OCI-M2 (cell line): Measurements from ENCODE around the gene SIPA1L3.

Experiments
- DNase-seq: peaks from one replicate; lab custom pipeline; 2025; ENCODE audit not compliant: unreplicated experiment; lab: John Stamatoyannopoulos, UW

The SIPA1L3 gene

GRCh38 chr19:37975596-37976515 lies 68.8 kb downstream of the SIPA1L3 start:
- DNase-seq: no peak

- no peak for DNase-seq
Observed at GRCh38 chr19:37977391-37977790, 70.4 kb downstream of the SIPA1L3 start.

- DNase-seq: no peak
Observed at GRCh38 chr19:37977992-37978391, 71.0 kb downstream of the SIPA1L3 start.

- no peak for DNase-seq
Observed at GRCh38 chr19:37979547-37980082, 72.6 kb downstream of the SIPA1L3 start.

- no peak for DNase-seq
Observed at GRCh38 chr19:37980419-37981170, 73.6 kb downstream of the SIPA1L3 start.

- no peak for DNase-seq
Observed at GRCh38 chr19:37981785-37982475, 74.9 kb downstream of the SIPA1L3 start.

GRCh38 chr19:37982655-37983054 lies 75.6 kb downstream of the SIPA1L3 start:
- no peak for DNase-seq

GRCh38 chr19:37983153-37983552 lies 76.1 kb downstream of the SIPA1L3 start:
- no peak for DNase-seq

GRCh38 chr19:37983916-37984315 lies 76.9 kb downstream of the SIPA1L3 start:
- DNase-seq: no peak

- DNase-seq: no peak
Observed at GRCh38 chr19:37986048-37986750, 79.2 kb downstream of the SIPA1L3 start.

- DNase-seq: no peak
Observed at GRCh38 chr19:37987356-37988332, 80.6 kb downstream of the SIPA1L3 start.

GRCh38 chr19:37988758-37989635 lies 82.0 kb downstream of the SIPA1L3 start:
- DNase-seq: no peak

GRCh38 chr19:37989855-37990254 lies 82.8 kb downstream of the SIPA1L3 start:
- DNase-seq: no peak

GRCh38 chr19:37990362-37990761 lies 83.4 kb downstream of the SIPA1L3 start:
- no peak for DNase-seq

- no peak for DNase-seq
Observed at GRCh38 chr19:37991176-37991835, 84.3 kb downstream of the SIPA1L3 start.

- DNase-seq: no peak
Observed at GRCh38 chr19:37991841-37992248, 84.8 kb downstream of the SIPA1L3 start.

GRCh38 chr19:37992761-37993160 lies 85.8 kb downstream of the SIPA1L3 start:
- DNase-seq: no peak

GRCh38 chr19:37994823-37995130 lies 87.8 kb downstream of the SIPA1L3 start:
- no peak for DNase-seq
